Stimulated activated naive CD8-positive, alpha-beta T cell treated with anti-CD3 and anti-CD28 coated beads, Interleukin-15, Interleukin-2, amounts not matched to agents 100 ng/mL and 50 ng/mL, for 24 hours (primary cell): ENCODE results near the gene OXLD1.
A peak's percentile ranks its signal among the peaks of the same experiment; 100 is the strongest.

Experiments
- H3K27ac Mint-ChIP-seq: one replicate; pipeline ENCODE4 v1.8.0; 2021; ENCODE audit warnings: mild to moderate bottlenecking, mixed read lengths
- H3K27me3 Mint-ChIP-seq: one replicate; pipeline ENCODE4 v1.8.0; 2021; ENCODE audit warnings: mixed read lengths
- H3K36me3 Mint-ChIP-seq: one replicate; pipeline ENCODE4 v1.8.0; 2021; ENCODE audit warnings: low read depth, mixed read lengths
- H3K4me1 Mint-ChIP-seq: one replicate; pipeline ENCODE4 v1.8.0; 2021; ENCODE audit warnings: low read depth, mixed read lengths
- H3K4me3 Mint-ChIP-seq: one replicate; pipeline ENCODE4 v1.8.0; 2021; ENCODE audit warnings: mild to moderate bottlenecking, mixed read lengths
- H3K9me3 Mint-ChIP-seq: one replicate; pipeline ENCODE4 v1.8.0; 2021; ENCODE audit warnings: mixed read lengths

The OXLD1 gene

GRCh38 chr17:81691608-81692007, 25.2 kb upstream of the OXLD1 start:
- no peaks in the 10 kb centered on the region for H3K9me3 Mint-ChIP-seq
- H3K27ac Mint-ChIP-seq, result no peak overlapping the region
- H3K27me3 Mint-ChIP-seq, result no peaks in the 10 kb centered on the region
- H3K4me1 Mint-ChIP-seq, result peaks cover 5% of the 10 kb centered on the region
- peaks cover 40% of the 10 kb centered on the region for H3K36me3 Mint-ChIP-seq
- H3K4me3 Mint-ChIP-seq, result no peak overlapping the region

GRCh38 chr17:81691196-81691595, 24.8 kb upstream of the OXLD1 start:
- H3K27ac Mint-ChIP-seq, result no peak overlapping the region
- H3K4me1 Mint-ChIP-seq, result peaks cover 5% of the 10 kb centered on the region
- no peaks in the 10 kb centered on the region for H3K9me3 Mint-ChIP-seq
- H3K27me3 Mint-ChIP-seq, result no peaks in the 10 kb centered on the region
- no peak overlapping the region for H3K4me3 Mint-ChIP-seq
- peaks cover 43% of the 10 kb centered on the region for H3K36me3 Mint-ChIP-seq

GRCh38 chr17:81690549-81690948, 24.1 kb upstream of the OXLD1 start:
- H3K4me3 Mint-ChIP-seq, result no peak overlapping the region
- peaks cover 8% of the 10 kb centered on the region for H3K4me1 Mint-ChIP-seq
- no peaks in the 10 kb centered on the region for H3K27me3 Mint-ChIP-seq
- H3K27ac Mint-ChIP-seq, result no peak overlapping the region
- H3K36me3 Mint-ChIP-seq, result peaks cover 48% of the 10 kb centered on the region
- no peaks in the 10 kb centered on the region for H3K9me3 Mint-ChIP-seq

GRCh38 chr17:81690066-81690465, 23.7 kb upstream of the OXLD1 start:
- peaks cover 13% of the 10 kb centered on the region for H3K4me1 Mint-ChIP-seq
- no peaks in the 10 kb centered on the region for H3K27me3 Mint-ChIP-seq
- no peaks in the 10 kb centered on the region for H3K9me3 Mint-ChIP-seq
- H3K27ac Mint-ChIP-seq, result no peak overlapping the region
- H3K36me3 Mint-ChIP-seq, result peaks cover 52% of the 10 kb centered on the region
- H3K4me3 Mint-ChIP-seq, result no peak overlapping the region

GRCh38 chr17:81688616-81689015, 22.2 kb upstream of the OXLD1 start:
- Mint-ChIP-seq H3K4me3 (no peak overlapping the region), H3K27ac (no peak overlapping the region), H3K9me3 (no peaks in the 10 kb centered on the region), H3K36me3 (peaks cover 59% of the 10 kb centered on the region), H3K27me3 (no peaks in the 10 kb centered on the region), H3K4me1 (peaks cover 24% of the 10 kb centered on the region)

- Mint-ChIP-seq H3K4me3 (no peak overlapping the region), H3K27ac (peak overlapping the region; percentile 26)
These were observed 21.6 kb upstream of the OXLD1 start for GRCh38 chr17:81687770-81688541.

GRCh38 chr17:81686614-81687013, 20.2 kb upstream of the OXLD1 start:
- Mint-ChIP-seq H3K9me3 (no peaks in the 10 kb centered on the region), H3K36me3 (peaks cover 51% of the 10 kb centered on the region), H3K27me3 (no peaks in the 10 kb centered on the region), H3K4me1 (peaks cover 35% of the 10 kb centered on the region), H3K4me3 (no peak overlapping the region), H3K27ac (peak overlapping the region; percentile 26)

More at GRCh38 chr17:81687770-81688541, 21.6 kb upstream of the OXLD1 start:
- Mint-ChIP-seq H3K27me3 (no peaks in the 10 kb centered on the region), H3K9me3 (no peaks in the 10 kb centered on the region), H3K4me1 (peaks cover 27% of the 10 kb centered on the region), H3K36me3 (peaks cover 59% of the 10 kb centered on the region)

GRCh38 chr17:81685108-81685507, 18.7 kb upstream of the OXLD1 start:
- peaks cover 35% of the 10 kb centered on the region for H3K4me1 Mint-ChIP-seq
- H3K27ac Mint-ChIP-seq, result peak overlapping the region; percentile 88
- H3K9me3 Mint-ChIP-seq, result no peaks in the 10 kb centered on the region
- no peaks in the 10 kb centered on the region for H3K27me3 Mint-ChIP-seq
- H3K36me3 Mint-ChIP-seq, result peaks cover 48% of the 10 kb centered on the region
- H3K4me3 Mint-ChIP-seq, result peak overlapping the region; percentile 94

- Mint-ChIP-seq H3K4me3 (peak overlapping the region; percentile 94), H3K9me3 (no peaks in the 10 kb centered on the region), H3K4me1 (peaks cover 35% of the 10 kb centered on the region), H3K27me3 (no peaks in the 10 kb centered on the region), H3K36me3 (peaks cover 42% of the 10 kb centered on the region), H3K27ac (peak overlapping the region; percentile 88)
These were observed 18.1 kb upstream of the OXLD1 start for GRCh38 chr17:81684442-81684911.

GRCh38 chr17:81683584-81684441, 17.4 kb upstream of the OXLD1 start, which contains the start of the genes ARL16 and HGS:
TSS of gene ARL16 (minus strand) at chr17:81683797. CDS start at chr17:81683753, 44 bp downstream.
TSS of gene HGS (plus strand) at chr17:81684011. CDS start at chr17:81684067, 56 bp downstream.
- H3K4me3 Mint-ChIP-seq, result peak within 1 kb of the TSS; percentile 94
- H3K4me1 Mint-ChIP-seq, result peaks cover 35% of the 10 kb centered on the region
- peak within 1 kb of the TSS; percentile 92 for H3K27ac Mint-ChIP-seq
- peaks cover 36% of the 10 kb centered on the region for H3K36me3 Mint-ChIP-seq
- H3K27me3 Mint-ChIP-seq, result no peaks in the 10 kb centered on the region
- H3K9me3 Mint-ChIP-seq, result no peaks in the 10 kb centered on the region

GRCh38 chr17:81683208-81683583, 16.8 kb upstream of the OXLD1 start:
- H3K36me3 Mint-ChIP-seq, result peaks cover 32% of the 10 kb centered on the region
- H3K4me3 Mint-ChIP-seq, result peak overlapping the region; percentile 94
- H3K27me3 Mint-ChIP-seq, result no peaks in the 10 kb centered on the region
- H3K4me1 Mint-ChIP-seq, result peaks cover 35% of the 10 kb centered on the region
- peak overlapping the region; percentile 92 for H3K27ac Mint-ChIP-seq
- no peaks in the 10 kb centered on the region for H3K9me3 Mint-ChIP-seq

GRCh38 chr17:81682565-81683207, 16.3 kb upstream of the OXLD1 start:
- H3K27me3 Mint-ChIP-seq, result no peaks in the 10 kb centered on the region
- H3K27ac Mint-ChIP-seq, result peak overlapping the region; percentile 87
- no peaks in the 10 kb centered on the region for H3K9me3 Mint-ChIP-seq
- peaks cover 35% of the 10 kb centered on the region for H3K4me1 Mint-ChIP-seq
- peaks cover 32% of the 10 kb centered on the region for H3K36me3 Mint-ChIP-seq
- peak overlapping the region; percentile 94 for H3K4me3 Mint-ChIP-seq

GRCh38 chr17:81681672-81682071, 15.3 kb upstream of the OXLD1 start:
- no peak overlapping the region for H3K4me3 Mint-ChIP-seq
- peaks cover 29% of the 10 kb centered on the region for H3K4me1 Mint-ChIP-seq
- H3K27me3 Mint-ChIP-seq, result no peaks in the 10 kb centered on the region
- no peak overlapping the region for H3K27ac Mint-ChIP-seq
- H3K36me3 Mint-ChIP-seq, result peaks cover 23% of the 10 kb centered on the region
- no peaks in the 10 kb centered on the region for H3K9me3 Mint-ChIP-seq

- Mint-ChIP-seq H3K36me3 (peaks cover 15% of the 10 kb centered on the region), H3K27ac (no peak overlapping the region), H3K27me3 (no peaks in the 10 kb centered on the region), H3K4me1 (peaks cover 27% of the 10 kb centered on the region), H3K4me3 (no peak overlapping the region), H3K9me3 (no peaks in the 10 kb centered on the region)
These were observed 13.7 kb upstream of the OXLD1 start for GRCh38 chr17:81680150-81680549.
